ENCODE measurements around the gene SAP30.

Gene SAP30

DNA sequence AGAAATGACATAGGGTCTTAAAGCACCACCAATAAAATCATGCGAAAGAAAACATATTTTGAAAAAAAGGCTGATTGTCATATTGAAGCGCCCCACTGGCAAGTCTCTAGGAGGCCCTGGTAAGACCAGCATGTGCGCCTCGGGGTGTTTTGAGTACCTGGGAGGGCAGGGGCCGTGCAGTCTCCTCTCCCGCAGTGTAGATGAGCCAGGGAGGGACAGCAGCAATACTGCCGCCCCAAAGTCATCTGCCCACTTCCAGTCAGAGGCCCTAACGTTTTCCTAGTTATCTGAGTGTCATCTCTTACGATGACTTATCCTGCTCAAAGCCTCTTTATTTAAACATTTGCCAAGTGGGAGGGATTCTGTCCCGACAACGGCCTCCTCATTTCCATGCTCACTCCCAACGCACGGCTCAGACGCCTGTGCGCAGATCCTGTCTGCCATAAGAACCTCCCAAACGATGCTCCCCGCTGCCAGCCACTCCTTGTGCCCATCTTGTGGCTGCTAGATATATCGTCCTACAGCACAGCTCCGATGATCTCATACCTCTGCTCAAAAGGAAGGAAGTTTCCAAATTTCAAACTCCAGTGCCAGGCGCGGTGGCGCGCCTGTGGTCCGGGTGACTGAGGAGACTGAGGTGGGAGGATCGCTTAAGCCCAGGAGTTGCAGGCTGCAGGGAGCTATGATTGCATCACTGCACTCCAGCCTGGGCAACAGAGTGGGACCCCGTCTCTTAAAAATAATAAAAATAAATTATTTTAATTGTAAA, 45.3 kb downstream of the SAP30 start:
- no peak for DNase-seq

DNA sequence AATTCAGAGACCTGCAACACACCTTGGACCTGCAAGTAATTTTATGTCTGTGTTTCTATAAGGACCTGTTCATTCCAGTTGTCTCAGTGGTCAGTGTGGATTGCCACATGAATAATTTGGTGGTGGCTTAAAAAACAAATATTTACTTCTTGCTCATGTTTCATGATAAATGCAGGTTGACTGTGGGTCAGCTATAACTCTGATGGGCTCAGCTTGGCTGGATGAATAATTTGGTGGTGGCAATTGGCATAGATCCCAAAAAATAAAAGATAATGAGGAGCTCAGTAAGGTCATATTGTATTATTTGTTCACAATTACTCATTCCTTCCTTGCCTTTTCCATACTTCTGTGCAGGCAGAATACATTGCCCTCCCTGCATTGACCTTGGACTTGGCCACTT, 47.1 kb downstream of the SAP30 start:
- peak; percentile 24 for DNase-seq

DNA sequence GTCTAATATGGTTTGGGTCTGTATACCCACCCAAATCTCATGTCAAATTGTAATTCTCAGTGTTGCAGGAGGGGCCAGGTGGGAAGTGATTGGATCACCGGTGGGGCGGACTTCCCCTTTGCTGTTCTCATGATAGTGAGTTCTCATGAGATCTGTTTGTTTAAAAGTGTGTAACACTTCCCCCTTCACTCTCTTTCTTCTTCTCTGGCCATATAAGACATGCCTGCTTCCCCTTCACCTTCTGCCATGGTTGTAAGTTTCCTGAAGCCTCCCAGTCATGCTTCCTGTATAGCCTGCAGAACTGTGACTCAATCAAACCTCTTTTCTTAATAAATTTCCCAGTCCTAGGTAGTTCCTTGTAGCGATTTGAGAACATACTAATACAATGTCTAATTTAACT, 47.9 kb downstream of the SAP30 start:
- DNase-seq = no peak

DNA sequence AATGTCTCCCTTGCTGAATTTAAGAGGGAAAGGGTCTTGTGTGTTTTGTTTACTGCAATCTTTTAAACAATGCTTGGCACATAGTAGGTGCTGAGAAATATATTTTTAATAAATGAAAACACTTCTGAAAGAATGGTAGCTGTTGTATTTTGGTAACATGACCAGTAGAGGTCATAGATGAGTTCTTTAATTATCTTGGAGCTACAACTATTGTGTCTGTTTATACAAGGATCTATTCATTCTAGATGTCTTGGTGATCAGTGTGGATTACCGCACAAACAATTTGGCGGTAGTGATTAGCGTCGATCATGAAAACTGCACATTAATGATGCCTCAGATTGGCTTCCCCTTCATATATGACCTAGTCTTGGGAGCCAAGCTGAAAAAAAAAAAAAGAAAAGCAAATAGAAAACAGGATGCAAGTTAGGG, 49.6 kb downstream of the SAP30 start:
- DNase-seq = peak; percentile 14

DNA sequence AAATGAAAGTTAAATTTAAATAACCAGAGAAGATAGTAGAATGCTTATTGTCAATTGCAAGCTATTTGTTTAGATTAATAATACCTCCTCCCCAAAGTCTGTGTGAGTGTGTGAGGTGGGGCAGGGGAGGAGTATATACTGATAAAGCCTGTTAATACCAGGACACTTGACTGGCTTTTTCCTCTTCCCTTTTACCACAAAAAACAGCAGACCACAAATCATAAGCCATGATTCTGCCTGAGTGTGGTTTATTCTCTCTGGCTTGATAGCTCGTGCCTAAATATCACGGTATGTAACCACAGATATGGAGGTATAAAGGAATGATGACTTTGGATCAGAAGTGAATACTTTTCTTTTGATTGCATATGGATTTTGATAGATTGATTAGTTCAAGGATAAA, 50.0 kb downstream of the SAP30 start:
- no peak for DNase-seq

DNA sequence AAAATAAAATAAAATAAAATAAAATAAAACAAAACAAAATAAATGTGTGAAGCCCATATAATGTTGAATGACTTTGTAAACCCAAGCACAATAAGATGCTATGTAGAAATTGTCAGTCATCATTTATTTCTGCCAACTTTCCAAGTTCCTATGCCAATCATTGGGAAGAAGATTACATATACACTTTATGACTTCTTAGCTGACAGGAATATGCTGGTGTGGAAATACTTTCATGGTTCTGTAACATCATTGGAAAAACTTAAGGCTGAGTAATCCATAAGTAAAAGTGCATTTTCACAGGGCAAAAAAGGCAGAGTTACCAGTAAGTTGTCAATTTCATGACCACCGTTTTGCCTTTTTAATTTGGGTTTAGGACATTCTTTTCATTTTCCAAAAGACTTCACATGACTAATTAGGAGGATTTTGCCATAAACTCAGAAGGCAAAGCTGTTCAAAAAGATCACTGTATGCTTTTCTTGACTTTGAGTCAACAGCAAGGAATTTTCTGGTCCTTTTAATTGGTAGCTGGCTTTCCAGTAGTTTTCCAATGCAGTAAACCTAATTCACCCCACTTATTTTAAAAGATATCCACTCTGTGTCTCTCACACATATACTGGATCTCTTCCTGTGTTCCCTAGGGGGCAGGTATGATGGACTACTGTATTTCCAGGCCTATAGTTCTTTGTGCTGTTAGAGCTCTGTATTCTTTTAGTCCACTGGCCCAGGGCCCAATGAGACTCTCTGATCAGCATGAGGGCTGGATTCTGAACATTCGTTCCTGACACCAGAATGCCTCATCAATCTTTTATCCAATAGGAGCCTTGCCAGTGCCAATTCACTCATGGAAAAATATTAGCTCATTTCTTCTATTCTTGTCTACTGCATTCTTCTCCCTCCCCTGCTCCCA, 54.4 kb downstream of the SAP30 start:
- DNase-seq = no peak

DNA sequence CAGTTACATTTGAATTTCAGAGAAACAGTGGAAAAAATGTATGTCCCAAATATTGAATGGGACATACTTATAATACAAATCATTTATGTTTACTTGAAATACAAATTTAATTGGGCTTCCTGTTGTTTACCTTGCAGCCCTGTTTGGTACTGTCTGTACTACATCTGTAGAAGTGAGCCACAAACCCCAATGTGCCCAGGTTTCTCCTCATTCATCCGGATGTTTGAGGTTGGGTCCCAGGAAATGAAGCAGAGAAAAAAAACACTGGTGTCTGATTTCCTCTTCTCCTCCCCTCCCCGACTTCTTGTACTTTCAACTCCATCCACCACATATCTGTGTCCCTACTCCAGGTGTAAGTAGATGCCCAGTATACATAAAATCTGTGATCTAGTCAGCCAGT, 55.3 kb downstream of the SAP30 start:
- DNase-seq = no peak

All from NCI-H146 (cell line).